GM12801 (cell line): ENCODE data around the gene AVPR2.

Experiments used
- CTCF ChIP-seq: IDR thresholded peaks from one replicate; pipeline ENCODE4 v1.5.1; 2011; ENCODE audit warnings: control low read depth; ENCODE audit not compliant: insufficient read length; ENCODE audit errors: extremely low read depth

The AVPR2 gene

DNA sequence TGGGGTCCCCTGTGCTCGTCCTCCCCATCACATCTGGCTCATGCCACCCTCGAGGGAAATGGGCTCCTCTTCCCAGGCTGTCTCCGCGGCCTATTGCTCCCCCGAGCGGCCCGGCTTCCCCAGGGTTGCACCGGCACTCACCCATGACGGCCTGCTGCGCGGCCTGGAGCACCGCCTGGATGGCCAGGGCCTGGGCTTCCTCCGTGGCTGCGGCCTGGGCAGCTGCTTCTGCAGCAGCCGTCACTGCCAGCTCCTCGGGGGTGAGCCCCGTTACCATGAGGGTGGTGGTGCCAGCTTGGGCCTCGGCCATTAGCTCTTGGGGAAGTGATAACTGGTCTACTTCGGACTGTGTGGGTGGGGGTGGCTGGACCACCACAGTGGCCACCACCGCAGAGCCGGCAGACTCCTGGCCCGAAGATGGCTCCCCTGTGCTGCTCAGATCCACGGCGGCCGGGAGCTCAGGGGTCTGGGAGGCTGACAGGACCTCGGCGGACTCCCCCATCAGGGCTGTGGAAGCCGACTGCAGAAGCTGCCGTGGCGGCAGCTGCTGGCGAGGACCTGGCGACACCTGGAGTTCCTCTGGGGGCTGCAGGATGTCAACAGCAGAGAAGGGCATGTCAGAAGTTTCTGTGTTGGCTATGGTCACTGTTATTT lies 48.0 kb downstream of the AVPR2 start:
- no peak for TF ChIP-seq CTCF

DNA sequence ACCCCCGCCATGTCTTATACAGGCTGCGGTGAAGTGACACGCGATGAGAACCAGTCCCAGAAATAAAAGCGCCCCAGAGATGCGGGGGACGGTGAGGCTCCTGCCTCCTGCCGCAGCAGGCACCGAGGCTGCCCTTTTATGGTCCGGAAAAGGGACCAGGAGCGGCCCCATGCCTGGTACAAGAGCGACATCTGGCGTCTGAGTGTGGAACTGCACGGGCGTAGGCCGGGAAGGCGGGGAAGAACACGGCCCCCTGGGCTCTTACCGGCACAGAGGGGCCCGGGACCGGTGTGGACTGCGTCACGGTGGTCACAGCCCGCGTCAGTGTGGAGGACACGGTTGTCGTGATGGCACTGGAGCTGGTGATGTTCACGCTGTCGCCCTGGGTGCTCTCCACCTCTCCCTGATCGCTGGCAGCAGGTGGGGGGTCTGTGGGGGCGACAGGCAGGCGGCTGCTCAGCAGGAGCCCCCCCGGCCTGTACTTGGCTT lies 48.9 kb downstream of the AVPR2 start:
- TF ChIP-seq CTCF, result no peak

GRCh38 chrX:153953892-153954557 lies 49.6 kb downstream of the AVPR2 start:
- TF ChIP-seq CTCF, result no peak

GRCh38 chrX:153954558-153955227 lies 50.2 kb downstream of the AVPR2 start:
- TF ChIP-seq CTCF, result no peak

DNA sequence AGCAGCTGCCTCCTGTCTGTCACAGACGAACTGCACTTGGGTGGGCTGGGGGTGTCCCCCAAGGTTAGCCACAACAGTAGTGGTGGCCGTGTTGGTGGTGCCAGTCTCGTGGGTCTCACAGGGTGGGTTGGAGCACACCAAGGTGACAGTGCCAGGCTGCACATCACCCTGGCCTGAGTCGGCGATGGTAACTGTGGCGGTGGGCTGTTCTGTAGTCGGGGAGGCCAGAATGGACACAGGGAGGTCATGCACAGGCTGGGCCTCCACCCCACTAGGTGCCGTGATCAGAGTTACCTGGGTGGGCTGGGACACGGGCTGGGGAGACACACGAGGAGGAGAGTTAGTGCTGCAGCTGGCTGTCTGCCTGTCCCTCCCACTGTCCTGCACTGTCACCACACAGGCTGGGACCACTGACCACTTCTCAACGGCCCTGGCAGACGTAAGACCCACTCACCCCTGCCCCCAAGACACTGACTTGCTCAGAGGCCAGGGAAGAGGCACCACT lies 50.8 kb downstream of the AVPR2 start:
- TF ChIP-seq CTCF, result no peak

- TF ChIP-seq CTCF, result no peak
These were observed 51.8 kb downstream of the AVPR2 start for GRCh38 chrX:153956044-153956907.
